Mesothelial cell of epicardium (in vitro differentiated cells): Measurements from ENCODE around the gene CTNNA2. TPM values are rescaled to one million over a fixed set of nuclear protein-coding genes. Genes with fewer than 3 reads are reported as not detected.

Experiments
- DNase-seq, 2 experiments: peaks; one replicate each; pipeline ENCODE4 v3.0.0; 2021; ENCODE audit warnings: low spot score in 2 of 2; ENCODE audit not compliant: unreplicated experiment in 2 of 2
- H3K27ac Mint-ChIP-seq: 2 replicates; pipeline ENCODE4 v1.8.0; 2021; ENCODE audit warnings: mixed read lengths
- H3K27me3 Mint-ChIP-seq: 2 replicates; pipeline ENCODE4 v1.8.0; 2021; ENCODE audit warnings: low read depth, mixed read lengths
- H3K36me3 Mint-ChIP-seq: 2 replicates; pipeline ENCODE4 v1.8.0; 2021; ENCODE audit warnings: mixed read lengths
- H3K4me1 Mint-ChIP-seq: 2 replicates; pipeline ENCODE4 v1.8.0; 2021; ENCODE audit warnings: mixed read lengths
- H3K4me3 Mint-ChIP-seq: 2 replicates; pipeline ENCODE4 v1.8.0; 2021; ENCODE audit warnings: mild to moderate bottlenecking, moderate library complexity, mixed read lengths
- H3K9me3 Mint-ChIP-seq: 2 replicates; pipeline ENCODE4 v1.8.0; 2021; ENCODE audit warnings: mixed read lengths
- total RNA-seq: library from RNA; stranded (reverse); gene quantifications from 3 replicates; pipeline ENCODE4 v1.2.1, GENCODE V29; 2021
- TF ChIP-seq, protein P1 (sequence below): fragments of 200-600 bp; sonication (generic); IDR thresholded peaks from one replicate; pipeline ENCODE4 v1.5.0; 2021; ENCODE audit warnings: antibody characterized with exemption; ENCODE audit not compliant: unreplicated experiment

The CTNNA2 gene
- total RNA-seq, 1 donor from 2014 or later, result 4.9 TPM

DNA sequence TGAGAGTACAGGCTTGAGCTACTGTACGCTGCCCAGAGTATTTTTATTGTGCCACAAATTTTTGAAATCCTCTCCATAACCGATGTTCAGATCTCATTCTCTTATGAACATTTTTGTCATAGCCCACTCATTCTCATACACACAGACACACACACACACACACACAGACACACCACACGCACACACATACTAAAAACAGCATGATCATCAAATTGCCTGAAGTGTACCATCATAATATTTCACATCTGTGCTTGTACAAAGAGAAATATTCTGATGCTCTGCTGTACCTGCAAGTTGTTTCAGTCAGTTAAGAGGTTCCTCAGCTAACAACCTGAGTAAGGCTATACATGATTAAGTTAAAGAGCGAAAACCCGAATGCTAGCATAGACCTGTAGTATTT lies 696.6 kb downstream of the CTNNA2 start:
- DNase-seq, result no peak
- peaks cover 3% of the 10 kb centered on the region for H3K36me3 Mint-ChIP-seq
- no peaks in the 10 kb centered on the region for H3K4me1 Mint-ChIP-seq
- no peak overlapping the region for H3K4me3 Mint-ChIP-seq
- no peak overlapping the region for H3K27ac Mint-ChIP-seq
- H3K27me3 Mint-ChIP-seq, result no peaks in the 10 kb centered on the region
- peaks cover 31% of the 10 kb centered on the region for H3K9me3 Mint-ChIP-seq
- TF ChIP-seq, protein P1, sequence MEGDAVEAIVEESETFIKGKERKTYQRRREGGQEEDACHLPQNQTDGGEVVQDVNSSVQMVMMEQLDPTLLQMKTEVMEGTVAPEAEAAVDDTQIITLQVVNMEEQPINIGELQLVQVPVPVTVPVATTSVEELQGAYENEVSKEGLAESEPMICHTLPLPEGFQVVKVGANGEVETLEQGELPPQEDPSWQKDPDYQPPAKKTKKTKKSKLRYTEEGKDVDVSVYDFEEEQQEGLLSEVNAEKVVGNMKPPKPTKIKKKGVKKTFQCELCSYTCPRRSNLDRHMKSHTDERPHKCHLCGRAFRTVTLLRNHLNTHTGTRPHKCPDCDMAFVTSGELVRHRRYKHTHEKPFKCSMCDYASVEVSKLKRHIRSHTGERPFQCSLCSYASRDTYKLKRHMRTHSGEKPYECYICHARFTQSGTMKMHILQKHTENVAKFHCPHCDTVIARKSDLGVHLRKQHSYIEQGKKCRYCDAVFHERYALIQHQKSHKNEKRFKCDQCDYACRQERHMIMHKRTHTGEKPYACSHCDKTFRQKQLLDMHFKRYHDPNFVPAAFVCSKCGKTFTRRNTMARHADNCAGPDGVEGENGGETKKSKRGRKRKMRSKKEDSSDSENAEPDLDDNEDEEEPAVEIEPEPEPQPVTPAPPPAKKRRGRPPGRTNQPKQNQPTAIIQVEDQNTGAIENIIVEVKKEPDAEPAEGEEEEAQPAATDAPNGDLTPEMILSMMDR, result no peak

DNA sequence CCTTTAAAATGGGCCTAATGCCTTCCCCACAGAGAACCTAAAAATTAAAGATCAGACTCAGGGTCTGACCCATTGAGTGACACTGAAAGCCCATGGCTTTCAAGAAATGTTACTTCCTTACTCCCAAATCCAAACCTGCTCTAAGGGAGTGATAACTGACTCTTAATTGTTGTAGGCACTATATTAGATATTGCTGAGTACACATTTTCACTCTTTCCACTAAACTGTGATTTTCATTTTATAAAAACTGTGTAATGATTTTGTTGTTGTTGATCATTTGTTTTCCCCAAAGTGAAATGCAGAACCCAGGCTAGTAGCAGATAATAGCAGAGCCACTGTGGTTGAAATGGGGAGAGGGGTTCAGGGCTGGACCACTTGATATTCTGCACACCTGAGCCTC lies 704.6 kb downstream of the CTNNA2 start:
- Mint-ChIP-seq H3K27ac (no peak overlapping the region), H3K27me3 (no peaks in the 10 kb centered on the region), H3K9me3 (peaks cover 32% of the 10 kb centered on the region), H3K4me1 (no peaks in the 10 kb centered on the region), H3K36me3 (peaks cover 2% of the 10 kb centered on the region), H3K4me3 (no peak overlapping the region)
- DNase-seq, result no peak
- TF ChIP-seq, protein P1, result no peak

DNA sequence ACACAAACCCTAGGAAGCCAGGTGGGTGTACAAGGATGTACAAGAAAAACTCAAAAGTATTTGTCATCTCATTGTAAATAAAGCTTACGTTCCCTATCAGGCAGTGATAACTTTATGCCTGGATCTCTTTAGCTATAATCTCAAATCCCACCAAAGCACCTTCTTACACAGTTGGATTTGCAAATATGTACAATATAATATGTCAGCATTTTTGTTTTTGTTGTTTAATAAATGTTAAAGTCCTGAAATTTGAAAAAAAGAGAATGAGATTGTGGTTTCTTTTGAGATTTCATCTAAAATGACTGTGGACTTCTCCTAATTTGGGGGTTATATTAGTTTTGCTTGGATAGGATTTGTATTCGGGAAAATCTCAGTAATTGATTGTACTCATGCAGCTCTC lies 709.8 kb downstream of the CTNNA2 start:
- H3K4me3 Mint-ChIP-seq, result no peak overlapping the region
- no peaks in the 10 kb centered on the region for H3K9me3 Mint-ChIP-seq
- TF ChIP-seq, protein P1, result no peak
- no peaks in the 10 kb centered on the region for H3K4me1 Mint-ChIP-seq
- no peak for DNase-seq
- H3K27me3 Mint-ChIP-seq, result peaks cover 3% of the 10 kb centered on the region
- no peak overlapping the region for H3K27ac Mint-ChIP-seq
- H3K36me3 Mint-ChIP-seq, result no peaks in the 10 kb centered on the region

DNA sequence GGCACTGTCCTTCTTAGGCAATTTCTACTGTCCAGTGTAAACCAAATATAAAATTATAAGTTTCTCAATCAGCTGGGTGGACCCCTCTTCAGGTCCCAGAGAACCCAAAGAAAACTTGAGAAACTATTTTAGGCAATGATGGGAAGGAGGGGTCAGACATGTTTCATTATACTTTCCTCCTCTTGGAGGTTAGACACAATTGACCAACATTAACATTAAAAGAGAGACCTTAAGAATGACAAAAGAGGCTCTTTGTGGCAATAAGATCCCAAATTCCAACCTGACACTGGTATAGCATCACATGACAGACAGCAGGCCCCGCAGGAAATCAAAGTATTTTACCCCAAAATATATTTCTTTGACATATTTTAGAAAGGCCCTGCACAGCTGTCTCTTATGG lies 718.6 kb downstream of the CTNNA2 start:
- no peaks in the 10 kb centered on the region for H3K4me1 Mint-ChIP-seq
- H3K27me3 Mint-ChIP-seq, result no peaks in the 10 kb centered on the region
- TF ChIP-seq, protein P1, result no peak
- H3K4me3 Mint-ChIP-seq, result no peak overlapping the region
- no peak overlapping the region for H3K27ac Mint-ChIP-seq
- H3K36me3 Mint-ChIP-seq, result no peaks in the 10 kb centered on the region
- DNase-seq, result no peak
- H3K9me3 Mint-ChIP-seq, result peaks cover 5% of the 10 kb centered on the region

DNA sequence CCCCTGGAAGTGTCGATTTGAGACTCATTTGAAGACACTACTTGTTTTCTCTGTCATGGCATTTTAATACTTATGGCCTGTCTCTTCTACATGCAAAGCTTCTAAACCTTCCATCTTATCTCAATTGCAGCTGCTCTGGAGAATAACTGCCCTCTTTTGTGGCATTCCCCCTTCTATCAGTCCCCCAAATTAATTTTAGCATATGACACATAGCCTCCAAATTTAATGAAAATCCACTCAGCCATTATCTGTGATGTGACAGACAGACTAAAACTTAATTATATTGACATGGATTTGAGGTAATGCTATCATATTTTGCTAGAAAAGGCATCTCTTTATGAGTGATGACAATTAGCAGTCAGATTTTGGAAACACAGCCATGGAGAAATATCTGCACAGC lies 720.5 kb downstream of the CTNNA2 start:
- Mint-ChIP-seq H3K4me1 (no peaks in the 10 kb centered on the region), H3K27me3 (no peaks in the 10 kb centered on the region), H3K9me3 (peaks cover 5% of the 10 kb centered on the region), H3K27ac (no peak overlapping the region), H3K4me3 (no peak overlapping the region), H3K36me3 (no peaks in the 10 kb centered on the region)
- no peak for DNase-seq
- TF ChIP-seq, protein P1, result no peak
